Stomach (tissue), 9 donors: ENCODE results near the gene BCR. TPM values are rescaled to one million over a fixed set of nuclear protein-coding genes. Genes with fewer than 3 reads are reported as not detected.
"Not testable (repeated sequence)": the region's sequence is repeated elsewhere in the genome, so short reads cannot be mapped to it uniquely, and the experiment has no call there.

ENCODE experiments used
- DNase-seq, 2 donors: peaks; one replicate each; pipeline versions ENCODE4 v3.0.0 to v3.0.0-alpha.2; 2013 to 2019
- H3K27ac ChIP-seq, 5 donors: fragments of 200-600 bp in 4 of 5; sonication (generic) in 4 of 5; one replicate each; pipeline ENCODE4 v1.5.1; 2013 to 2019; ENCODE audit warnings: mild to moderate bottlenecking in 1 of 5, moderate library complexity in 1 of 5
- H3K27me3 ChIP-seq, 3 donors: fragments of 200-600 bp; sonication (generic); one replicate each; pipeline ENCODE4 v1.5.1; 2017 to 2019; ENCODE audit warnings: mixed run types in 1 of 3
- H3K36me3 ChIP-seq, 4 donors: fragments of 200-600 bp; sonication (generic); 1 replicate in 3 of 4; 2 replicates in 1 of 4; pipeline ENCODE4 v1.5.1; 2016 to 2019
- H3K4me1 ChIP-seq, 4 donors: fragments of 200-600 bp; sonication (generic); one replicate each; pipeline ENCODE4 v1.5.1; 2016 to 2019
- H3K4me3 ChIP-seq, 4 donors: fragments of 200-600 bp; sonication (generic) in 3 of 4; one replicate each; pipeline ENCODE4 v1.5.1; 2016 to 2019; ENCODE audit warnings: mild to moderate bottlenecking in 1 of 4
- H3K9me3 ChIP-seq, 4 donors: fragments of 200-600 bp; sonication (generic); one replicate each; pipeline ENCODE4 v1.5.1; 2016 to 2019
- EP300 ChIP-seq: sonication (generic); formaldehyde crosslinking; IDR thresholded peaks from one replicate; pipeline ENCODE4 v1.6.1; 2017; ENCODE audit warnings: antibody characterized with exemption
- POLR2A ChIP-seq, 4 donors: fragments of 450-650 bp; IDR thresholded peaks; one replicate each; pipeline ENCODE4 v1.6.1; 2016; ENCODE audit warnings: antibody characterized with exemption in 4 of 4, control low read depth in 2 of 4, mild to moderate bottlenecking in 1 of 4, moderate library complexity in 1 of 4
- POLR2AphosphoS5 ChIP-seq, 3 donors: sonication (generic); formaldehyde crosslinking; IDR thresholded peaks; one replicate each; pipeline ENCODE4 v1.6.1; 2016; ENCODE audit warnings: antibody characterized with exemption in 3 of 3
- WGBS, 5 donors: extraction: QIAGEN DNeasy Blood & Tissue Kit in 3 of 5; methylation state at CpG; one replicate each; pipeline versions ENCODE4 v1.1.5 to v1.1.7; 2013 to 2018; 5-methylcytosine and 5-hydroxymethylcytosine counted together
- intact Hi-C: fragments of 100-400 bp; cut with DNase I; formaldehyde crosslinking; loops from one replicate; pipeline ENCODE4 v1.15.1; 2023; ENCODE audit warnings: low total_unique reads
- polyA plus RNA-seq, 3 donors: library from polyadenylated mRNA; stranded (reverse); fragments of 200-250 nt; gene quantifications; one replicate each; pipeline ENCODE4 v1.2.3, GENCODE V29; 2013
- total RNA-seq, 5 donors: library from RNA; depleted of rRNA; stranded (reverse); fragments of >200 nt; gene quantifications; one replicate each; pipeline versions ENCODE4 v1.1.0 to v1.2.3, GENCODE V29; 2014 to 2016
- TF ChIP-seq, protein P1 (sequence below), 7 experiments: fragments of 450-650 bp in 4 of 7; fragments of 200-600 bp in 3 of 7; sonication (generic) in 3 of 7; IDR thresholded peaks; one replicate each; pipeline ENCODE4 v1.5.1; 2016 to 2019; ENCODE audit warnings: antibody characterized with exemption in 7 of 7, control low read depth in 2 of 7, mild to moderate bottlenecking in 1 of 7
- donor health status: healthy with polysubstance abuse.
- donor health status: Bipolar disorder and iron deficiency.
- donor health status: healthy.

The BCR gene
- total and polyA plus RNA-seq, 8 donors: 10.4 to 80.1 (median 19.6) TPM

DNA sequence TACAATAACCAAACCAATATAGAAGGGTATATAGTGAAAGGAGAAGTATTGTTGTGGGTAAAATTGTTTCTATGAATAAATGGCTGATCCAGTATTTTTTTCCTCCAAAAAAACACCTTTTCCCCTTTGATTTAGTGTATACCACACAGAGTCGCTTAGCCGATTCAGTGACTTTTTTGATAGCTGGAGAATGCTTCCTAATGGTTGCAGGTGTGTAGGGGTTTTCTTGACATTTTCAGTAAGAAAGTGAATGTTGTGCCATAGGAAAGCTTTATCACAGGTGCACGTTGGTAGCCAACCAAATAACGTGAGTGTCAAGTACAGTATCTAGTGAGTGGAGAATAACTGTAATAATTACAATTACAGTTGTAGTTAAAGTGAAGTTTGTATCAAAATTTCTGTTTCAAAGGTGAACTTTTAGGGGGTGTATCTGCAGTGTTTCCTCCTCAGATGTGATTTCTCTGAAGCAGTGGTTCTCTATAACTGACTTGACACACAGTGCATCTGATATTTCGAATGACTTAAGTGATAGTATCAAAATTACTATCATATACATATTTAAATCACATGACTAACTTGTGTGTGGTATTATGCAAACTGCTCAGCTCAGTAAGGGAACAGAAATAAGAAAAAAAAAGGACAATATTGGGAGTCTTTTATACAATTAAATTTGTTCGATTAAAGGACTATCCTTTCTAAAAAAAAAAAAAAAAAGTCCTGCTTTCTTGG, 143.8 kb downstream of the BCR start:
- not testable (repeated sequence) for H3K27me3 ChIP-seq, H3K27ac ChIP-seq, H3K9me3 ChIP-seq, DNase-seq, H3K4me3 ChIP-seq, H3K4me1 ChIP-seq, H3K36me3 ChIP-seq
- WGBS, 5 donors: 68 to 75% (median 68%) methylated on average over 4 to 6 of the region's 6 CpGs
- intact Hi-C loops: loop anchor here (5.0 kb wide), 1 partner anchor 58 kb away; no protein-coding TSS in a partner anchor

DNA sequence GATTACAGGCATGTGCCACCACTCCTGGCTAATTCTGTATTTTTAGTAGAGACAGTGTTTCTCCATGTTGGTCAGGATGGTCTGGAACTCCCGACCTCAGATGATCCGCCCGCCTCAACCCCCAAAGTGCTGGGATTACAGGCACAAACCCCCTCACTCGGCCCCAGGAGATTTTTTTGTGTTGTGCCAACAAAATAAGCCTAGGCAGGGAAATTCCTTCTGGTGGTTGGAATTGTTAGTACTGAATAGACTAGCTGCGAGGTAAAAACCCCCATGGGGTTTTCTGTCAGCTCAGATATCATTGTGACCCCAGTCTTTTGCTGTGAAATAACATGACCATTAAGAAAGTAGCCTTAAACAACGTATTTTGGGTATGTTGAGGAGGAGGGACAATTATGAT, 144.9 kb downstream of the BCR start:
- Histone ChIP-seq H3K4me3 (no peak overlapping the region), H3K4me1 (no peaks in the 10 kb centered on the region), H3K9me3 (no peaks in the 10 kb centered on the region), H3K27me3 (no peaks in the 10 kb centered on the region), H3K27ac (no peak overlapping the region), H3K36me3 (no peaks in the 10 kb centered on the region)
- intact Hi-C loops: no loop called here
- 66 to 87% (median 73%) methylated on average over 6 of the region's 6 CpGs for WGBS, 5 donors
- no peak for TF ChIP-seq POLR2A (IDR thresholded peaks at IDR 0.05)
- no peak for TF ChIP-seq POLR2AphosphoS5 (IDR thresholded peaks at IDR 0.05)
- TF ChIP-seq, protein P1, sequence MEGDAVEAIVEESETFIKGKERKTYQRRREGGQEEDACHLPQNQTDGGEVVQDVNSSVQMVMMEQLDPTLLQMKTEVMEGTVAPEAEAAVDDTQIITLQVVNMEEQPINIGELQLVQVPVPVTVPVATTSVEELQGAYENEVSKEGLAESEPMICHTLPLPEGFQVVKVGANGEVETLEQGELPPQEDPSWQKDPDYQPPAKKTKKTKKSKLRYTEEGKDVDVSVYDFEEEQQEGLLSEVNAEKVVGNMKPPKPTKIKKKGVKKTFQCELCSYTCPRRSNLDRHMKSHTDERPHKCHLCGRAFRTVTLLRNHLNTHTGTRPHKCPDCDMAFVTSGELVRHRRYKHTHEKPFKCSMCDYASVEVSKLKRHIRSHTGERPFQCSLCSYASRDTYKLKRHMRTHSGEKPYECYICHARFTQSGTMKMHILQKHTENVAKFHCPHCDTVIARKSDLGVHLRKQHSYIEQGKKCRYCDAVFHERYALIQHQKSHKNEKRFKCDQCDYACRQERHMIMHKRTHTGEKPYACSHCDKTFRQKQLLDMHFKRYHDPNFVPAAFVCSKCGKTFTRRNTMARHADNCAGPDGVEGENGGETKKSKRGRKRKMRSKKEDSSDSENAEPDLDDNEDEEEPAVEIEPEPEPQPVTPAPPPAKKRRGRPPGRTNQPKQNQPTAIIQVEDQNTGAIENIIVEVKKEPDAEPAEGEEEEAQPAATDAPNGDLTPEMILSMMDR (IDR thresholded peaks at IDR 0.05): no peak
- no peak for TF ChIP-seq EP300
- DNase-seq: no peak

DNA sequence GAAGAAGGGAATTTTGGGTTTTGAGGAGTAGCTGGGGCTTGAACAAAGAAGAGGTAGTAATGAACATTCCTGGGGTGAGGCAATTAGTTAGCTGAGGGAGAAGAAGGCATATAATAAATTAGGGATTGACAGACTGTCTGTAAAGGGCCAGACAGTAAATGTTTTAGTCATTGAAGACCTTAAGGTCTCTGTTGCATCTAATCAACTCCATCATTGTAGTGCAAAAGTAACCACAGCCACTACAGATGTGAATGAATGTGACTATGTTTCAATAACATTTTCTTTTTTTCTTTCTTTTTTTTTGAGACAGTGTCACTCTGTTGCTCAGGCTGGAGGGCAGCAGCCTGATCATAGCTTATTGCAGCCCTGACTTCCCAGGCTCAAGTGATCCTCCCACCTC, 153.5 kb downstream of the BCR start:
- H3K4me3 ChIP-seq, H3K9me3 ChIP-seq, H3K27me3 ChIP-seq, H3K4me1 ChIP-seq, H3K27ac ChIP-seq, H3K36me3 ChIP-seq, intact Hi-C loops, DNase-seq: not testable (repeated sequence)

DNA sequence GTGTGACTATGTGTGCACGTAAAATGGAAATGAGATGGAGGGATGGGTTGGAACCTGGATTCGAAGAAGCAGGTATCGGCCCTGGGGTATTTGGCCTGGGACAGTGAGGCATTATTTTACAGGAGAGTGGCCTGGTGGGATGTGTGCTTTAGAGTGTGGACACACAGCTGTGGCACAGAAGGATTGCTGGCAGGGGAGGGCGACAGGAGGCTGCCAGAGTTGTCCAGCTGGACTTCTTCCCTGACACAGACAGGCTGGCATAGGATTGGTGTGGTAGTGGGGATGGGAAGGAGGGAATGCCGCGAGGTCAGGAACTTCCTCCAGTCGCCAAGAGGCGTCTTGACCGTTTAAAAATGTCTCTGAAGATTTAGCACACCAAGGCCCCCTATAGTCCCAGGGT, 157.4 kb downstream of the BCR start:
- H3K36me3 ChIP-seq, H3K27me3 ChIP-seq, DNase-seq, H3K4me1 ChIP-seq, H3K4me3 ChIP-seq, H3K9me3 ChIP-seq, H3K27ac ChIP-seq, intact Hi-C loops: not testable (repeated sequence)
- WGBS, 5 donors: 87 to 99% (median 95%) methylated on average over 3 to 6 of the region's 9 CpGs

DNA sequence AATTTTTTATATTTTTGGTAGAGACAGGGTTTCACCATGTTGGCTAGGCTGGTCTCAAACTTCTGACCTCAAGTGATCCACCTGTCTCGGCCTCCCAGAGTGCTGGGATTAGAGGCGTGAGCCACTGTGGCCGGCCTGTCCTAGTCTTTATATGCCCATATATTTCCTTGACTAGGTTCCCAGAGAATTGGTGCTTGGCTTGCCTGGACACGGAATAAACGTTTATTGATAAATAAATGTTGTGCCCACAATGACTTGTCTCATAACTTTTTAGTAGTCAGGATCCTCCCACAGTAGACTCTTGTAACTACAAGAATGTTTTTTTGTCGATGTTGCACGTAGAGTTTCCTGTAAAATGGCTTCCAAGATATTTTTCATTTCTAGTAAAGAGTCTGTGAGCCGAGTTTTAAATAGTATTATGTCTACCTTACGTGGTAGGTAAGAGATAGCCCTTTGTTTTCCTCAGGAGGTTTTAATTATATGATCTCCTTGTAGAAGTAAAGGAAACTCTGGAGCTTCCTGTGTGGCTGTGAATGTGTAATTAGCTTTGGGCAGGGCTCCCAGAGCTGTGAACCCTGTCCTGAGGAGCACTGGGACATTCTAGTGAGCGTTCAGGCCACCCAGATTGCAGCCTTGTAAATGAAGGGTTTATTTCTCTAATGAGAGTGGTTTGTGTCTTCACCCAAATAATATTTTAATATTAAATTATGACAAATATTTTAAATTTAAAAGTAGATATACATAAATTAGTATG, 161.8 kb downstream of the BCR start:
- H3K27ac ChIP-seq, intact Hi-C loops, DNase-seq, H3K27me3 ChIP-seq, H3K9me3 ChIP-seq, H3K4me1 ChIP-seq, H3K4me3 ChIP-seq, H3K36me3 ChIP-seq: not testable (repeated sequence)
- 76 to 88% (median 78%) methylated on average over 9 to 10 of the region's 10 CpGs for WGBS, 5 donors

DNA sequence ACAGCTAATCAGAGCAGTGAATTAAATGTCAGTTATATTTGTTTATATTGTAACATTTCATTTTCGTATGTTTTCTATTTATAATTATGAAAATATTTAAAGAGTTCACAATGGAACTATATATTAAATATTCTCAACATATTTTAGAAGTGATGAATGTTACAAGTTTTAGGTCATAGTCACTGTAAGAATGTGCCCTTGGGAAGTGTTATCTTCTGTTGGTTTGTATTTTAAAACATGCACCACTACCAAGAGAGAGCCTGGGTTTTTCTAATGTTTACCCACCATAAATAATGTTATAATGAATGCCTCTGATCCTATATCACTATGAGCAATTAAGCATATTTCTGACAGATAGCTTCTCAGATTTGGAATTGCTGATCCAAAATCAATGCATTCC, 171.0 kb downstream of the BCR start:
- H3K27ac ChIP-seq: no peak overlapping the region
- H3K4me1 ChIP-seq: no peaks in the 10 kb centered on the region
- 22 to 46% (median 43%) methylated on average over 1 of the region's 1 CpG for WGBS, 5 donors
- H3K36me3 ChIP-seq: no peaks in the 10 kb centered on the region
- TF ChIP-seq POLR2AphosphoS5 (IDR thresholded peaks at IDR 0.05) (no peak), EP300 (no peak), POLR2A (IDR thresholded peaks at IDR 0.05) (no peak)
- TF ChIP-seq, protein P1 (IDR thresholded peaks at IDR 0.05): no peak
- no peak overlapping the region for H3K4me3 ChIP-seq
- H3K9me3 ChIP-seq: no peaks in the 10 kb centered on the region
- intact Hi-C loops: no loop called here
- H3K27me3 ChIP-seq: peaks cover 0 to 18% (median 0%) of the 10 kb centered on the region in 3 donors
- DNase-seq: no peak
